Loucy (cell line): ENCODE results near the gene CENPX.

Experiments
- H2AFZ ChIP-seq: fragments of 200-600 bp; sonication (generic); 2 replicates; pipeline ENCODE4 v1.6.0; 2016; ENCODE audit warnings: antibody characterized with exemption, mild to moderate bottlenecking, low read length, moderate library complexity
- H3F3A ChIP-seq: fragments of 200-600 bp; 2 replicates; pipeline ENCODE4 v1.6.0; 2016; ENCODE audit warnings: antibody characterized with exemption, low read depth, mild to moderate bottlenecking
- H3K27me3 ChIP-seq: fragments of 200-600 bp; sonication (generic); 2 replicates; pipeline ENCODE4 v1.6.1; 2014; ENCODE audit warnings: low read length, mild to moderate bottlenecking; ENCODE audit not compliant: insufficient read depth, poor library complexity, severe bottlenecking
- H3K36me3 ChIP-seq: fragments of 200-600 bp; sonication (generic); 2 replicates; pipeline ENCODE4 v1.6.1; 2016; ENCODE audit warnings: low read length; ENCODE audit not compliant: insufficient read depth
- H3K4me1 ChIP-seq: fragments of 200-600 bp; sonication (generic); 2 replicates; pipeline ENCODE4 v1.5.1; 2014; ENCODE audit warnings: low read length, mild to moderate bottlenecking; ENCODE audit not compliant: insufficient read depth, poor library complexity, severe bottlenecking
- H3K4me2 ChIP-seq: fragments of 200-600 bp; sonication (generic); 2 replicates; pipeline ENCODE4 v1.6.0; 2014; ENCODE audit warnings: antibody characterized with exemption, low read length, low read depth, mild to moderate bottlenecking; ENCODE audit not compliant: poor library complexity, severe bottlenecking
- H3K4me3 ChIP-seq: fragments of 200-600 bp; sonication (generic); 2 replicates; pipeline ENCODE4 v1.5.1; 2014; ENCODE audit warnings: low read length, mild to moderate bottlenecking, mixed read lengths; ENCODE audit not compliant: poor library complexity, severe bottlenecking
- H3K79me2 ChIP-seq: fragments of 200-600 bp; sonication (generic); 2 replicates; pipeline ENCODE4 v1.6.1; 2014; ENCODE audit warnings: low read length; ENCODE audit not compliant: insufficient read depth
- H3K9ac ChIP-seq: fragments of 200-600 bp; sonication (generic); 2 replicates; pipeline ENCODE4 v1.6.0; 2014; ENCODE audit warnings: mild to moderate bottlenecking, low read depth, low read length, moderate library complexity; ENCODE audit not compliant: poor library complexity, severe bottlenecking
- H3K9me2 ChIP-seq: fragments of 200-600 bp; sonication (generic); replicated peaks from 2 replicates; pipeline ENCODE4 v1.6.1; 2016; ENCODE audit warnings: low read depth, low read length, mixed read lengths
- H3K9me3 ChIP-seq: fragments of 200-600 bp; sonication (generic); 2 replicates; pipeline ENCODE4 v1.6.1; 2014; ENCODE audit warnings: mild to moderate bottlenecking, antibody characterized with exemption, low read length, low read depth; ENCODE audit not compliant: insufficient read depth
- H4K20me1 ChIP-seq: fragments of 200-600 bp; sonication (generic); 2 replicates; pipeline ENCODE4 v1.6.0; 2014; ENCODE audit warnings: antibody characterized with exemption, low read length, mild to moderate bottlenecking; ENCODE audit not compliant: insufficient read depth, poor library complexity, severe bottlenecking
- EZH2phosphoT487 ChIP-seq: fragments of 200-600 bp; IDR thresholded peaks from 2 replicates; pipeline ENCODE4 v1.6.1; 2018; ENCODE audit warnings: antibody characterized with exemption, mild to moderate bottlenecking, moderate library complexity, borderline replicate concordance
- TF ChIP-seq, protein P1 (sequence below): fragments of 200-600 bp; sonication (generic); conservative IDR thresholded peaks from 2 replicates; pipeline ENCODE4 v1.5.1; 2014; ENCODE audit warnings: mild to moderate bottlenecking, antibody characterized with exemption, low read length

CENPX gene

DNA sequence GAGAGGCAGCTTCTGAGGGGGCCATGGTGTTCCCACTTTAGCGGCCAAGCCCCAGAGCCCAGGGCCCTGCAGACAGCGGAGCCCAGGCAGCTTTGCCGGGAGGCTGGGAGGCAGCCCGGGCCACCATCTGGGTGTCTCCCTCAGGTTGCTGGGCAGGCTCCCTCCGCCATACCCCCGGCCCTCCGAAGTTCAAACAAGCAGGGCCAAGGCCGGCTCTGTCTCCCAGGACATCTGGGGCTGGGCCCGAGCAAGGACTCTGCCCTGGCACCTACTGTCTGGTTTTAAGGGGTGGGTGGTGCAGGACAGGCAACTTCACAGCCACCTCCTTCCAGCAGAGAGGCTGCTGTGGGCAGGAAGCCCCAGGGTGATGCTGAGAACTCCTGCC lies 40.3 kb upstream of the CENPX start:
- Histone ChIP-seq H3K4me1 (peaks cover 14% of the 10 kb centered on the region), H3K4me2 (no peak overlapping the region), H4K20me1 (peaks cover 4% of the 10 kb centered on the region), H3K9me2 (no peaks in the 10 kb centered on the region), H3K4me3 (no peak overlapping the region), H3K27me3 (no peaks in the 10 kb centered on the region), H3K79me2 (peaks cover 21% of the 10 kb centered on the region), H3K9me3 (no peaks in the 10 kb centered on the region), H2AFZ (no peak overlapping the region), H3K36me3 (peaks cover 14% of the 10 kb centered on the region; the same call in 1 of the 2 replicates), H3K9ac (no peak overlapping the region), H3F3A (no peaks in the 10 kb centered on the region)
- TF ChIP-seq, protein P1, sequence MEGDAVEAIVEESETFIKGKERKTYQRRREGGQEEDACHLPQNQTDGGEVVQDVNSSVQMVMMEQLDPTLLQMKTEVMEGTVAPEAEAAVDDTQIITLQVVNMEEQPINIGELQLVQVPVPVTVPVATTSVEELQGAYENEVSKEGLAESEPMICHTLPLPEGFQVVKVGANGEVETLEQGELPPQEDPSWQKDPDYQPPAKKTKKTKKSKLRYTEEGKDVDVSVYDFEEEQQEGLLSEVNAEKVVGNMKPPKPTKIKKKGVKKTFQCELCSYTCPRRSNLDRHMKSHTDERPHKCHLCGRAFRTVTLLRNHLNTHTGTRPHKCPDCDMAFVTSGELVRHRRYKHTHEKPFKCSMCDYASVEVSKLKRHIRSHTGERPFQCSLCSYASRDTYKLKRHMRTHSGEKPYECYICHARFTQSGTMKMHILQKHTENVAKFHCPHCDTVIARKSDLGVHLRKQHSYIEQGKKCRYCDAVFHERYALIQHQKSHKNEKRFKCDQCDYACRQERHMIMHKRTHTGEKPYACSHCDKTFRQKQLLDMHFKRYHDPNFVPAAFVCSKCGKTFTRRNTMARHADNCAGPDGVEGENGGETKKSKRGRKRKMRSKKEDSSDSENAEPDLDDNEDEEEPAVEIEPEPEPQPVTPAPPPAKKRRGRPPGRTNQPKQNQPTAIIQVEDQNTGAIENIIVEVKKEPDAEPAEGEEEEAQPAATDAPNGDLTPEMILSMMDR: no peak
- TF ChIP-seq EZH2phosphoT487: no peak

DNA sequence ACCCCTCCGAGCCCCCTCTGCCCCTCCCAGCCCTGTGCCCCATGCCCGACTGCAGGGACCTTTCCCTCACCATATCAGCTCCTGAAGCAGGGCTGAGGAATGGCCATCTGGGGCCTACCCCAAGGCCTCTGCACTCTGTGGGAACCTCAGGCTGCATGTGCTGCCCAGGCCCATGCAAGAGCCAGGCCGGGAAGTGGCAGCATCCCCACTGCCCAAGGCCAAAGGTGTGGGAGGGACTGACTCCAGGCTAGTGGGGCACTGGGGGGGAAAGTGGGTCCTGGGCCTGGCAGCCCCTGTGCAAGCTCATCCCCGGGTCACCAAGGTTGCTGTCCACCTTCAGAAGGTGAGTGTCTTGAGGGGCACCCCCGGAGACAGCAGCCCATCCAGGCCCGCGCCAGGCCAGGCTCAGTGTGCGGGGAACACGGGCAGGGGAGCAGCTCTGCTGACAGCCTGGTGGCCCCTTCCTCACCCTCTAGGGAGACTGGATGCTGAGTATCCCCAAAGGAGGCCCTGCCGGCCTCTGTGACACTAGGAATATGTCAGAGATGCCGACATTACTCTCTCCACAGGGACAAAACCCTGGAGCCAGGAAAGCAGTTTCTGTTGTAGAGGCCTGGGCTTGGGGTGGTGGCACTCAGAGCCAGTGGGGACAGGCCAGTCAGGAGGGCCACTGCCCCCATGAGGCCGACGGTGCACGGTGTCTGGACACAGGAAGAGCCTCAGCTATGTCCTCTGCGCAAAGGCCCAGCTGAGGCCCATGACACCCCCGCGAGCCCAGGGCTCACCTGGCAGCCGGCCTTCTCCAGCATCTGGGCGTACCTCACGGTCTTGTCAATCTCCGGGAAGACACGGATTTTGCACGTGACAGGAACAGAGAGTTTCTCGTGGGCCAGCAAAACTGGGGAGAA lies 39.7 kb upstream of the CENPX start:
- peaks cover 4% of the 10 kb centered on the region for H4K20me1 ChIP-seq
- no peak overlapping the region for H3K9ac ChIP-seq
- no peaks in the 10 kb centered on the region for H3K27me3 ChIP-seq
- H3K4me3 ChIP-seq: no peak overlapping the region
- no peaks in the 10 kb centered on the region for H3F3A ChIP-seq
- peaks cover 20% of the 10 kb centered on the region; the same call in 1 of the 2 replicates for H3K36me3 ChIP-seq
- peaks cover 21% of the 10 kb centered on the region for H3K79me2 ChIP-seq
- no peaks in the 10 kb centered on the region for H3K9me2 ChIP-seq
- no peaks in the 10 kb centered on the region for H3K9me3 ChIP-seq
- peaks cover 14% of the 10 kb centered on the region for H3K4me1 ChIP-seq
- H3K4me2 ChIP-seq: no peak overlapping the region
- no peak overlapping the region for H2AFZ ChIP-seq
- TF ChIP-seq, protein P1: no peak
- TF ChIP-seq EZH2phosphoT487: no peak

DNA sequence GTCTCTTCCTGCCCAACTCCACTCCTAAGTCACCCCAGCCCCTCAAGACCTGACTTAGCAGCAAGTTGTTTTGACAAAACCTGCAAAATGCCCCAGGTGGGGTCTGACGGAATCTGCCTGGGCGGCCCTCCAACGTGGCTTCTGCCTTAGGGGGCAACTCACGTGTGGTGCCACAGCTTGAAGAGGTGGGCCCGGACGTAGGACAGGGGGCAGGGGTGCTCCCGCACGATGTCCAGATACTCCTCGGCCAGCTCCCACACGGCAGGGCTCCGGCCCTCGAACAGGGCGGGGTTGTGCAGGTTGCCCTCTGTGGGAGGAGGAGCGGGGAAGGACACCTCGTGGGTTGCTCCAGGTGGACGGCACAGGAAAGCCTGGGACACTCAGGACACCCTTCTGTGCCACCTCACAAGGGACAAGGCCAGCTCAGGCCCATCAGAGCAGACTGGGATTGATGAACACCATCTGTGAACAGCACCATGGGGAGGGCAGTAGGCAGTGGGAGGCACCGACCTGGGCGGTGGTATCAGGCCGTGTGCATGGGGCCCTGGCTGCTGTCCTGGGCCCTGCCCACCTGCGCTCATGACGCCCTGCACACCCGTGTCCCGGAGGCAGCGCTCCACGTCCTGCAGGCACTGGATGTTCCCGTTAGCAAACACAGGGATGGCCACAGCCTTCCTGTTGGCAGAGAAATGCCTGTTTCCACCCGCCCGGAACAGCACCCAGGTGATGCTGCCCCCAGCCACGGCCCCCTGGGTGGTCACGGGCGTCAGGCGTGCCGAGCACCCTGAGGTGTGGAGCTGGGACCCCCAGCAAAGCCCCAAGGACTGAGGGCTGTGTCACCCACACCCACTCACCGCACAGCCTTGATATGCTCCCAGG lies 38.6 kb upstream of the CENPX start:
- no peak overlapping the region for H3K4me3 ChIP-seq
- H2AFZ ChIP-seq: no peak overlapping the region
- H3K27me3 ChIP-seq: no peaks in the 10 kb centered on the region
- no peaks in the 10 kb centered on the region for H3F3A ChIP-seq
- H3K9me2 ChIP-seq: no peaks in the 10 kb centered on the region
- no peak overlapping the region for H3K9ac ChIP-seq
- H3K36me3 ChIP-seq: peaks cover 27% of the 10 kb centered on the region; the same call in 1 of the 2 replicates
- H3K79me2 ChIP-seq: peaks cover 21% of the 10 kb centered on the region
- peaks cover 12% of the 10 kb centered on the region for H3K4me1 ChIP-seq
- no peaks in the 10 kb centered on the region for H3K9me3 ChIP-seq
- TF ChIP-seq, protein P1: no peak
- TF ChIP-seq EZH2phosphoT487: no peak
- no peak overlapping the region for H3K4me2 ChIP-seq
- peaks cover 4% of the 10 kb centered on the region for H4K20me1 ChIP-seq
